ENCODE results near the gene ZBTB42.
"Not testable (repeated sequence)": the region's sequence is repeated elsewhere in the genome, so short reads cannot be mapped to it uniquely, and the experiment has no call there.

Gene ZBTB42

DNA sequence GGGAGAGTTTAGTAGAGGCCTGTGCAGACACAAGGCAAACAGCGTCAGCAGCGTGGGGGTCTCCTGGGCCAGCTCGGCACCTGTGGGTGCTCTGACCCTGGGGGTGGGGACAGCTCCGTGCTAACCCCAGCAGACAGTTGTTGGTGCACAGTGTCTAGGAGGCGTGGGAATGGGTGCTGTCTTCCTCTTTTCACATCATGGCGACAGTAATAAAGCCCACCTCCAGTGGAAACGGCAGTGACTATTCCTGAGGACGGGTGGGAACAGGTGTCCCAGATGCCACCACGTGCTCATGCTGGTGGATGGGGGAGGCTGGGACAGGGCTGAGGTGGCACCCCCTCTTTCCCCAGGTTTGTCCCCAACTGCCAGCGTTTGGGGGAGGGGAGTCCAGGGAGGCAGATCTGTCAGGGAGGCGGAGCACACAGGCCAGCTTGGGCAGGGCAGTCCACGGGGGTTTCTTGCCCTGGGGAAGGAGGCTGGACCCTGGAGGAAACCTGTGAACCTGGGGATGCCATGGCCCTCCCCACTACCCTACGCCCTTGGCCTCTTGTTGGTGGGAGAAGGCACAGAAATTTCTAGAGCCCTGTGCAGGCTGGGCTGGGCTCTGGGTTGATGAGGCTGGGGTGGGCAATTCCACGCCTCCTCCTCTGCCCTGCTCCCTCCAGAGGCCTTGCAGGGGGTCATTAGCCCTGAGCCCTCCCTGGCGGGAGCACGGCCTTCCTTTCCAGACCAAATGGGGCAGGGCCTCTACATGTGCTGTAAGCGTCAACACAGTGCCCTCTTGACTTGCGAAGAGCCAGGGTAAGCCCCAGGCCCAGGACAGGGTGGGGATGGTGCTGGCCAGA, 3.8 kb downstream of the ZBTB42 start:
- Mint-ChIP-seq H3K27ac (no peak overlapping the region), H3K4me1 (peaks cover 29% of the 10 kb centered on the region), H3K27me3 (peaks cover 4% of the 10 kb centered on the region), H3K4me3 (no peak overlapping the region), H3K9me3 (peaks cover 0 to 9% of the 10 kb centered on the region in 2 donors)
- DNase-seq (no peak), ATAC-seq (no peak)

DNA sequence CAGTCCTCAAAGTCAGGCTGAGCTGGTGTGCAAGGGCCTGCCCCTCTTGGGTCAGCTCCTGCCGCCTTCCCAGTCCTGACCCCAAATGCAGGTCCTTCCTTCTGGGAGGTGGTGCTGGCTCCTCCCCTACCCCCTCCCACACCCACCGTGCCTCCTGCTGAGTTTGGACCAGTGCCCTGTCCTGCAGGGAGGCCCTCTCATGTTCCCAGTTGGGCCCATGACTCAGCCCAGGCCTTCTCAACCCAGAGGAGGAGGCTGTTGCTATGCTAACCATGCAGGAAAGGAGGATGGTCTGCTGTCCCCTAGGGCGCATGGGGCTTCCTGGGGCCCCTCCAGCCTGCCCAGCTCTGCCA, 4.4 kb downstream of the ZBTB42 start:
- no peak overlapping the region for H3K4me3 Mint-ChIP-seq
- H3K27ac Mint-ChIP-seq, result no peak overlapping the region
- no peaks in the 10 kb centered on the region for H3K27me3 Mint-ChIP-seq
- H3K9me3 Mint-ChIP-seq, result peaks cover 0 to 9% of the 10 kb centered on the region in 2 donors
- no peak for DNase-seq
- ATAC-seq, result no peak
- H3K4me1 Mint-ChIP-seq, result peaks cover 25% of the 10 kb centered on the region

DNA sequence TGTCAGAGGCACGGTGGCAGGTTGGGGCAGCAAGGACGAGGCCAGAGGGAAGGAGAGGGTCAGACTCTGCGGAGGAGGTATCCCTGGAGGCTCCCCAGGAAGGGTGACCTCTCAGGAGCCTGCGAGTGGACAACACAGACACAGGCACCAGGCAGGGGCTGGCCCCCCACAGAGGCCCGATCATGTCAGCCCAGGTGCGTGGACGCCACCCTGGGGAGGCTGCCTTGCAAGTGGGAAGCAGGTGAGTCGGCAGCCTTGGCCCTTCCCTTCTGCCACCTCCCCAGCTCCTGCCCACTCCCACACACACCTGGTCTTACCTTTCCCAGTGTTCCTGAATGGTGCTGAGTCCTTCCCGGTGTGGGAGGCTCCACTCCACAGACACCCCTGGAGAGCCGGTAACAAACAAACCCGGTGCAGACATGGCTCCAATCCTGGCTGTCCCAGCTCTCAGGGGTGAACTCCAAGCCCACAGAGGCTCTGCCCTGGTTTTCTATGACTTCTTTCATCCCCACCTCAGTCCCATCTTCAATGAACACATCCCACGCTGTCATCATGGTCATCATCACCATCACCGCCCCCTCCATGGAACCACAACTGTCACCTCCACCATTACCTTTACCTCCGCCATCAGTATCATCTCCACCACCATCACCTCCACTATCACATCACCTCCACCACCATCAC, 5.2 kb downstream of the ZBTB42 start:
- Mint-ChIP-seq H3K4me1 (peaks cover 24% of the 10 kb centered on the region), H3K9me3 (peaks cover 0 to 9% of the 10 kb centered on the region in 2 donors), H3K27me3 (no peaks in the 10 kb centered on the region), H3K27ac (peak overlapping the region in 1 of 2 donors; percentile 27), H3K4me3 (no peak overlapping the region)
- ATAC-seq (no peak), DNase-seq (no peak)

DNA sequence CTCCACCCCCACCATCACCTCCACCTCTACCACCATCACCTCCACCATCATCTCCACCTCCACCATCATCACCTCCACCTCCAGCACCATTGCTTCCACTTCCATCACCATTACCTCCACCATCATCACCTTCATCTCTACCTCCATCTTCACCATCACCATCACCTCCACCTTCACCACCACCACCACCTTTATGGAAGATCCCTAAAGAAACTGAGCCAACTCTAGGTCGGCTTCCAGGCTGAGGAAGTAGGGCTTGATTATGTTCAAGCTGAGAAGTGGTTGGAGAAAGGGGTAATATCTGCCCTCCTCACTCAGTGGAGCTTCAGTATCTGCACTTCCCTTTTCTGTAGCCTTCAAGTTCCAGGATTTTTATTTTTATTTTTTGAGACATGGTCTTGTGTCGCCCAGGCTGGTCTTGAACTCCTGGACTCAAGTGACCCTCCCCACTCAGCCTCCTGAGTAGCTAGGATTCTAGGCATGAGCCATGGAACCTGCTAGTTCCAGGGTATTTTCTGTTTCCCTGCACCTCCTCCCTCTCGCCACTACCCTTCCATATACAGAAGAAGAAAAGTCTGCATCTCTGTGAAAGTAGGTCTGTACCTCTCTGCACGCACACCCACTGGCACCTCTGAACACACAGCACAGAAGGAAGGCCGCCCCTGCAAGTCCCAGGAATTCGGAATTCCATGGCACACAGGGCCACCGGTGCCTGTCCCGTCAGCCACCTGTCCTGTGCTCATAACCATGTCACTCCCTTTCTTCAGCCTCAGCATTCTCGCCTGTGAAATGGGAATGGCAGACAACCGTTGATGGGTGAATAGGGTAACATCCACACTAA, 5.9 kb downstream of the ZBTB42 start:
- peaks cover 16% of the 10 kb centered on the region for H3K4me1 Mint-ChIP-seq
- peaks cover 0 to 9% of the 10 kb centered on the region in 2 donors for H3K9me3 Mint-ChIP-seq
- no peaks in the 10 kb centered on the region for H3K27me3 Mint-ChIP-seq
- no peak for ATAC-seq
- peak overlapping the region in 1 of 2 donors; percentile 65 for H3K27ac Mint-ChIP-seq
- H3K4me3 Mint-ChIP-seq, result no peak overlapping the region
- no peak for DNase-seq

DNA sequence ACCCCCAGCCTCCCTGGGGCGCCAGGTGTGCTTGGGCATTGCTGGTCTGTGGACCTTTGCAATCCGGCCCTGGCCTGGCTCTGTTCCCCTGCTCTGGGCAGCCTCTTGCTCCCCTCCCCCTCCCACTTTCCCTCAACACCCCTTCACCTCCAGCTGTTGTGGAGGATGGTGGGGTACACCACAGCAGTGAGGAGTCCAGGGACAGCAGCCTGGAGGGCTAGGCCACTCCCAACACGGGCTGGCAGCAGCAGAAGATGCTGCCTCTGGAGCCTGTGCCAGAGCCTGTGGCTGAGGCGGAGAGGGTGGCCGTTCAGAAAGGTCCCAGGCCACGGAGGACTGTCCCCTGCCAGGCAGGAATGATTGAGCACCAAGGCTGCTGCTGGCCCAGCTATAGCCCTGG, 7.6 kb downstream of the ZBTB42 start:
- ATAC-seq, result no peak
- no peaks in the 10 kb centered on the region for H3K27me3 Mint-ChIP-seq

DNA sequence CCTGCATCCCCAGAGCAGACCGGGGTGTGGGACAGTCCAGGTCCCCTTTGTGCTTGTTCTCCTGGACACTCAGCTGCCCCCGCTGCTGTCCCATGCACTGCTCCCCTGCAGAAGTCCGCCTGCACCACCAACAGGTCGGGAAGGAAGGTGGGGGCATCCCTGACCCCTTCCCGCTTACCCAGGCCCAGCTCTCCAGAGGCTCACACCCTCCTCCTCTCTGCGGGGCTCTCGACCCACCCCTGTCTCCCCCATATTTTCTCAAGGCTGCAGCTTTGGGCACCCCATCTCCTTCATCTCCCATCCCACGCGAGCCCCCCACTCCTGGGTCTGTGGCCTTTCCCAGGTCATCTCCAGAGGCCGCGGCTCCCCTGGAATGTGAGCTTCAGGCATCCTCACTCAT, 9.4 kb downstream of the ZBTB42 start:
- no peak overlapping the region for H3K27ac Mint-ChIP-seq
- H3K27me3 Mint-ChIP-seq, result no peaks in the 10 kb centered on the region
- peaks cover 0 to 9% of the 10 kb centered on the region in 2 donors for H3K9me3 Mint-ChIP-seq
- no peak overlapping the region for H3K4me3 Mint-ChIP-seq
- peaks cover 15% of the 10 kb centered on the region for H3K4me1 Mint-ChIP-seq
- no peak for ATAC-seq
- no peak for DNase-seq

More for the DNA sequence above, 7.6 kb downstream of the ZBTB42 start:
- Mint-ChIP-seq H3K4me1 (peaks cover 11% of the 10 kb centered on the region), H3K9me3 (peaks cover 0 to 9% of the 10 kb centered on the region in 2 donors), H3K27ac (no peak overlapping the region), H3K4me3 (no peak overlapping the region)
- no peak for DNase-seq

DNA sequence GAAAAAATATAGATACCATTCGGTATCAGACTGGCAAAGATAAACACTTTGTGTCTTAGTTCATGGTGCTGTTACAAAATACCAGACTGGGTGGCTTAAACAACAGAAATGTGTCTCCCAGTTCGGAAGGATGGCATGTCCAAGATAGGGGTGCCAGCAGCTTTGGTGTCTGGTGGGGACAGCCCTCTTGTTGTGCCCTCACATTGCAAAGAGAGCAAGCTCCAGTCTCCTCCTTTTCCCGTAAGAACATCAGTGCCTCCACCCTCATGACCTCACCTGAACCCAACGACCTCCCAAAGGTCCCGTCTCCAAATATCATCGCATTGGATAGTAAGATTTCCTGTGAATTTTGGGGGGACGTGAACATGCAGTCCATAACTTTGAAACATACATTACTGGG, 12.4 kb downstream of the ZBTB42 start:
- DNase-seq (no peak), ATAC-seq (no peak)
- H3K27ac Mint-ChIP-seq, result no peak overlapping the region
- H3K27me3 Mint-ChIP-seq, result no peaks in the 10 kb centered on the region
- no peaks in the 10 kb centered on the region for H3K9me3 Mint-ChIP-seq
- H3K4me1 Mint-ChIP-seq, result peaks cover 30% of the 10 kb centered on the region
- H3K4me3 Mint-ChIP-seq, result no peak overlapping the region

DNA sequence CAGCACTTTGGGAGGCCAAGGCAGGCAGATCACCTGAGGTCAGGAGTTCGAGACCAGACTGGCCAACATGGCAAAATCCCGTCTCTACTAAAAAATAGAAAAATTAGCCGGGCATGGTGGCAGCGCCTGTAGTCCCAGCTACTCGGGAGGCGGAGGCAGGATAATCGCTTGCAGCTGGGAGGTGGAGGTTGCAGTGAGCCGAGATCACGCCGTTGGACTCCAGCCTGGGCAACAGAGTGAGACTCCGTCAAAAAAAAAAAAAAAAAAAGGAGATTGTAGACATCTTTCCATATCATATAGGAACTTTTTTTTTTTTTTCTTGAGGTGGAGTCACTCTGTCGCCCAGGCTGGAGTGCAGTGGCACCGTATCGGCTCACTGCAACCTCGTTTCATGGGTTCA, 13.8 kb downstream of the ZBTB42 start:
- Mint-ChIP-seq H3K4me3 (peak overlapping the region; percentile 83 to 98), H3K4me1 (peaks cover 30% of the 10 kb centered on the region)
- ATAC-seq, H3K9me3 Mint-ChIP-seq, H3K27me3 Mint-ChIP-seq, H3K27ac Mint-ChIP-seq, DNase-seq: not testable (repeated sequence)

DNA sequence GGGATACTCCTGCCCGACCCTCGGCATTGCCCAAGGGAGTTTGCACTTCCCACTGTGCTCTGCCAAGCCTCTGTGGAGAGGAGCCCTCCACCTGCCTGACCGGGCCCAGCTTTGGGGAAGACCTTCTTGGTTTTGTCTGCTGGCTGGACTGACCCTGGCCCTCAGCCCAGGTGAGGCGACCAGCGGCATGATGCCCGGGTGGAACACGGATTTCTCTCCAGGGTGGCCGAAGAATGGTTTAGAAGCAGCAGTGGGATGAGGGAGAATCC, 15.6 kb downstream of the ZBTB42 start:
- no peak for ATAC-seq
- Mint-ChIP-seq H3K27ac (peak overlapping the region; percentile 95), H3K9me3 (no peaks in the 10 kb centered on the region), H3K27me3 (no peaks in the 10 kb centered on the region), H3K4me3 (peak overlapping the region; percentile 83 to 98), H3K4me1 (peaks cover 30% of the 10 kb centered on the region)
- DNase-seq, result no peak

DNA sequence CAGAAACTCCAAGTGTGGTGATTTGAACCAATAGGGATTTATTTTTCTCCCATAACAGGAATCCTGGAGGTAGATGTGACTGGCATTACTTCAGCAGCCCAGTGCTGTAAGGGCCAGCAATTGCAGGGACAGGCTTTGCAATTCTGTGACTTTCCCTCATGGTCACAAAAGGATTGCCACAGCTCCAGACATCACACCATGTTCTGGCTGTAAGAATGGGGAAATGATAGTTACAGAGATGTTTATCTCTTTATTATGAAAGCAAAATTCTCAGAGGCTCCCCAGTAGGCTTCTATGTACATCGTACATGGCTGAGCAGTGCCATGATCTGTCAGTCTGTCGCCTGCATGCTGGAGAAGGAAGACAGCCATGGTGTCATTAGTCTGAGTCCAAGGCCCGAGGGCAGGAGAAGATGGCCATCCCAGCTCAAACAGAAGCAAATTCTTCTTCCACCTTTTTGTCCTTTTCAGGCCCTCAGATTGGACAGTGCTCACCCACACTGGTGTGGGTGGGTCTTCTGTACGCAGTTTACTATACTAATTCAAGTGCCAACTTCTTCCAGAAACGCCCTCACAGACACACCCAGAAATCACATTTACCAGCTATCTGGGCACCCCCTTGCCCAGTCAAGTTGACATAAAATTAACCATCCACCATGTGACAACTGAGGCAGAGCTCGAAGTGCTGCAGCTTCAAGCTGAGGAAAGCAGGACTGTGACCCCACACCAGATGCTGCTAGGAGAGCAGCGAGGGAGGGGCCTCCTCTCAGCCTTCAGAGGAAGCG, 17.2 kb downstream of the ZBTB42 start:
- Mint-ChIP-seq H3K4me1 (peaks cover 30% of the 10 kb centered on the region), H3K4me3 (peak overlapping the region in 1 of 2 donors; percentile 98), H3K9me3 (no peaks in the 10 kb centered on the region), H3K27ac (peak overlapping the region; percentile 19 to 30), H3K27me3 (no peaks in the 10 kb centered on the region)
- ATAC-seq, result no peak
- no peak for DNase-seq

DNA sequence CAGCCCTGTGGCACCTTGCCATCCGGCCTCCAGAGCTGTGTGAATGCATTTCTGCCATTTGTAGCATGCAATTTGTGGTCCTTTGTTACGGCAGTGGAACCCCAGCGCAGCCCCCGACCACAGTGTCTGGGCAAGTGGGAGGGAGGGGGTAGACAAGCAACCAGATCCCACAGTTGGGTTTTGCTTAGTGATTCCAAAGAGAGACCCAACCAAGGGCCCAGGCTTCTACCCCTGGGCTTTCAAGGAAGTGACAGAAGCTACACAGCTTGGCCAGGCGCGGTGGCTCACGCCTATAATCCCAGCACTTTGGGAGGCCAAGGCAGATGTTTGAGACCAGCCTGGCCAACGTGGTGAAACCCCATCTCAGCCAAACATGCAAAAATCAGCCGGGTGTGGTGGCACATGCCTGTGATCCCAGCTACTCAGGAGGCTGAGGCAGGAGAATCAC, 17.8 kb downstream of the ZBTB42 start:
- H3K4me3 Mint-ChIP-seq, result no peak overlapping the region
- H3K9me3 Mint-ChIP-seq, result no peaks in the 10 kb centered on the region
- no peak for ATAC-seq
- DNase-seq, result no peak
- peaks cover 24% of the 10 kb centered on the region for H3K4me1 Mint-ChIP-seq
- H3K27me3 Mint-ChIP-seq, result no peaks in the 10 kb centered on the region
- no peak overlapping the region for H3K27ac Mint-ChIP-seq

DNA sequence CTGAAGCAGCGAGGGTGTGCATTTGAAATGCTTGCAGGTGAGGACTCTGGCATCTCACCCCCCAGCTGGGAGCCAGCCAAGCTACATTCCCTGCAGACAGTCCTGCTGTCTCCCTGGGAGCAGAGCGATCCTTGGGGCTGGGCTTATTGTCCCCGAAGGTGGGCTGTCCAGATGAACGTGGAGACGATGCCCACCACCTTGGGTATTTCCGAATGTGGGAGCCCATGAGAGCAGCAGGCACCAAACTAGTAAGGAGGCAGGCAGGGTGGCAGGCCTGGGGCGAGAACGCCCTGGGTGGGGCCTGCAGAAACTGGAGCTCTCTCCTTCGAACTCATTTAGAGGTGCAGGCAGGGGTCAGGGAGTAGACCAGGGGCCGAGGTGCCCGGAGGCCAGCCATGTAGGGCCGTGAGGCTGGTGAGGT, 18.5 kb downstream of the ZBTB42 start:
- no peak for DNase-seq
- H3K27ac Mint-ChIP-seq, result no peak overlapping the region
- H3K9me3 Mint-ChIP-seq, result peaks cover 3 to 6% of the 10 kb centered on the region in 2 donors
- peaks cover 18% of the 10 kb centered on the region for H3K4me1 Mint-ChIP-seq
- H3K27me3 Mint-ChIP-seq, result peaks cover 1% of the 10 kb centered on the region
- no peak for ATAC-seq
- H3K4me3 Mint-ChIP-seq, result no peak overlapping the region

DNA sequence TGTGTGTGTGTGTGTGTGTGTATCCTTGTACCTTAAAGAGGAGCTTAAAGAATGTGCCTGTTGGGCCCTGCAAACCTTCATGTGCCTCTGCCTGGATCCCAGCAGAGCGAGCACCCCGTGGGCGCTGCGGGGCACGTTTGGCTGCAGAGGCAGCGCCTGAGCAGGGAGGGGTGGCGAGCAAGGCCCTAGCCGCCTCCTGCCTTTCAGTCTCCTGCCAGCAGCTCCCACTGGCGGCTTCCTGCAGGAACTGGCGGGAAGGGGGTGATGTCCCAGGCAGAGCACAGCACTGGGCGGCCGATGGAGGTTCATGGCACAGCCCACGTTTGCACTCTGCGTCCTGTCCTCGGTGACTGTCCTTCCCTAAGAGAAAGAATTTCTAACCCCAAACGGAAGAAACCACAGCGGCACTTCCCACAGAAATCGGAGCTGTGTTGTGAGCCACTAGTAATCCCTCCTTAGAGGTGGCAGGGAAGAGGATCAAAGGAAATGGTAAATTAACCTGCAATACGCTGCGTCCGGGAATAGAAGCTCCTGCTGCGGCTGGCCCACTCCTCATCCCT, 19.8 kb downstream of the ZBTB42 start:
- ATAC-seq, result no peak
- H3K4me1 Mint-ChIP-seq, result peaks cover 23% of the 10 kb centered on the region
- H3K27ac Mint-ChIP-seq, result no peak overlapping the region
- H3K9me3 Mint-ChIP-seq, result peaks cover 11 to 14% of the 10 kb centered on the region in 2 donors
- peaks cover 15% of the 10 kb centered on the region for H3K27me3 Mint-ChIP-seq
- DNase-seq, result no peak
- no peak overlapping the region for H3K4me3 Mint-ChIP-seq

DNA sequence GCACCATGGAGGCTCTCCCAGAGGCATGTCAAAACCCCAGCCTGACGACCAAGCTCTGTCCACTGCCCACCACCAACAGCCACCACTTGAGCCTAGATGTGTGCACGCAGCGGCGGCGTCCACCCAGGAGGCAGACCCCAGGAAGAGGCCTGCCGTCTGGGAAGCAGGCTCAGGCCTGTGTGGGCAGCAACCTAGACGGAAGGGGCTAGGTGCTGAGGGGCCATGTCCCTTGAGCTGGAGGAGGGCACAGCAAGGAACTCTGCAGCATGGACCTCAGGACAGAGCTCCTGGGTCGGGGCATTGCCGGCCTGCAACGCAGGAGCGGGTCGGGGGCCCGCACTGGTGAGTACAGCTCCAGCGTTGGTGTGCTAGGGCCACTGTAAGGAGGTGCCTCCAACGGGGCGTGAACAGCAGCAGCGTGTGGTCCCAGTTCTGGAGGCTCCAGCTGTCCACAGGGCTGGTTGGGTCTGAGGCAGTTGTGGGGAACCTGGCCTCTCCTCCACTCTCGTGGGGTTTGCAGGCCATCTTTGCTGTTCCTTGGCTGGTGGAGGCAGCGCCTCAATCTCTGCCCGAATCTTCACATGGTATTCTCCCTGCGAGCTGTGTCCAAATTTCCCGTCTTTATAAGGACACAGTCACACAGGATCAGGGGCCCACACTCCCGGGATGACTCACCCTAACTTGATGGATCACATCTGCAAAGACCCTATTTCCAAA, 20.5 kb downstream of the ZBTB42 start:
- no peak overlapping the region for H3K27ac Mint-ChIP-seq
- H3K4me3 Mint-ChIP-seq, result no peak overlapping the region
- ATAC-seq (no peak), DNase-seq (no peak)
- peaks cover 26% of the 10 kb centered on the region for H3K4me1 Mint-ChIP-seq
- H3K9me3 Mint-ChIP-seq, result peaks cover 11 to 14% of the 10 kb centered on the region in 2 donors
- H3K27me3 Mint-ChIP-seq, result peaks cover 17% of the 10 kb centered on the region
